Measurements from ENCODE around the gene DPT. TPM values are rescaled to one million over a fixed set of nuclear protein-coding genes. Genes with fewer than 3 reads are reported as not detected.

DPT gene
- total RNA-seq, 4 donors from 2014 or later: 147 to 298 (median 275) TPM

DNA sequence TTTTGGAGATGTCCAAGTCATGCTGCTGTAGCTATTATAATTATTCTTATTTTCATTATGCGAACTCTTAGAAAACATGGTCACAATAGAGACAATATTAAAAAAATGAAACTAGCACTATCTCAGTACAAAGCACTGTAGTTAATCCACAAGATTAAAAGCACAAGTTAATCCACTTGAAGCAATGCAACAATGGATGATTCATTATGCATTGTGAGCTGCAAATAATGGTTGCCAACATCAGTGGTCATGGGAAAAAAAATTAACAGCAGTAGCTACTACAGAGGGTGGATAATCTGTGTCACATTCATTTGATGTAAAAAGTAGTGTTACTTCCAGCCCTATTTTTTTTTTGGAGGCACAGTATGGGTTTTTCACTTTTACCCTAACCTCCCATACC is 56.7 kb downstream of the DPT start:
- TF ChIP-seq, protein P1, sequence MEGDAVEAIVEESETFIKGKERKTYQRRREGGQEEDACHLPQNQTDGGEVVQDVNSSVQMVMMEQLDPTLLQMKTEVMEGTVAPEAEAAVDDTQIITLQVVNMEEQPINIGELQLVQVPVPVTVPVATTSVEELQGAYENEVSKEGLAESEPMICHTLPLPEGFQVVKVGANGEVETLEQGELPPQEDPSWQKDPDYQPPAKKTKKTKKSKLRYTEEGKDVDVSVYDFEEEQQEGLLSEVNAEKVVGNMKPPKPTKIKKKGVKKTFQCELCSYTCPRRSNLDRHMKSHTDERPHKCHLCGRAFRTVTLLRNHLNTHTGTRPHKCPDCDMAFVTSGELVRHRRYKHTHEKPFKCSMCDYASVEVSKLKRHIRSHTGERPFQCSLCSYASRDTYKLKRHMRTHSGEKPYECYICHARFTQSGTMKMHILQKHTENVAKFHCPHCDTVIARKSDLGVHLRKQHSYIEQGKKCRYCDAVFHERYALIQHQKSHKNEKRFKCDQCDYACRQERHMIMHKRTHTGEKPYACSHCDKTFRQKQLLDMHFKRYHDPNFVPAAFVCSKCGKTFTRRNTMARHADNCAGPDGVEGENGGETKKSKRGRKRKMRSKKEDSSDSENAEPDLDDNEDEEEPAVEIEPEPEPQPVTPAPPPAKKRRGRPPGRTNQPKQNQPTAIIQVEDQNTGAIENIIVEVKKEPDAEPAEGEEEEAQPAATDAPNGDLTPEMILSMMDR (IDR thresholded peaks at IDR 0.05): no peak
- no peak for ATAC-seq (ENCODE audit: low FRiP score)
- no peak for DNase-seq (ENCODE audit: low spot score)

- DNase-seq (ENCODE audit: low spot score) (no peak), ATAC-seq (ENCODE audit: low FRiP score) (no peak)
- TF ChIP-seq, protein P1 (IDR thresholded peaks at IDR 0.05): no peak
These were observed 57.2 kb downstream of the DPT start for GRCh38 chr1:168671782-168672181.

DNA sequence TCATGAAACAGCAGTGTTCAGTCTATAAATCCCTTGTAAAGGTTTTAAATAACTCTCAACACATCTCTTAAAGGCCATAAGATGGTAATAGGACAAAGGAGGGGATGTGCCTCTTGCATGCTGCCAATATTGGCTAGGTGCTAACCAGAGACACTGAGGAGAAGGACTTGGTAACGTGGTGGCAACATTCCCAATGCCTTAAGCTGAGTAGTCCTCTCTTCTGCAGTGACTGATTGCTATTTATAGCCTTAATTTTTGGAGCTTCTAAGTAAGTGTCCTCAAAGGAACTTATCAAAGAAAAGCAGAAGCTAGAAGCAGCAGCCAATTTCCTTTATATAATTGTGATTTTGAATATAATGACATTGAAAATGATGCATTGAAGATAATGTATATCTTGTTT is 63.0 kb downstream of the DPT start:
- TF ChIP-seq, protein P1 (IDR thresholded peaks at IDR 0.05): no peak
- DNase-seq (ENCODE audit: low spot score) (no peak), ATAC-seq (ENCODE audit: low FRiP score) (no peak)

DNA sequence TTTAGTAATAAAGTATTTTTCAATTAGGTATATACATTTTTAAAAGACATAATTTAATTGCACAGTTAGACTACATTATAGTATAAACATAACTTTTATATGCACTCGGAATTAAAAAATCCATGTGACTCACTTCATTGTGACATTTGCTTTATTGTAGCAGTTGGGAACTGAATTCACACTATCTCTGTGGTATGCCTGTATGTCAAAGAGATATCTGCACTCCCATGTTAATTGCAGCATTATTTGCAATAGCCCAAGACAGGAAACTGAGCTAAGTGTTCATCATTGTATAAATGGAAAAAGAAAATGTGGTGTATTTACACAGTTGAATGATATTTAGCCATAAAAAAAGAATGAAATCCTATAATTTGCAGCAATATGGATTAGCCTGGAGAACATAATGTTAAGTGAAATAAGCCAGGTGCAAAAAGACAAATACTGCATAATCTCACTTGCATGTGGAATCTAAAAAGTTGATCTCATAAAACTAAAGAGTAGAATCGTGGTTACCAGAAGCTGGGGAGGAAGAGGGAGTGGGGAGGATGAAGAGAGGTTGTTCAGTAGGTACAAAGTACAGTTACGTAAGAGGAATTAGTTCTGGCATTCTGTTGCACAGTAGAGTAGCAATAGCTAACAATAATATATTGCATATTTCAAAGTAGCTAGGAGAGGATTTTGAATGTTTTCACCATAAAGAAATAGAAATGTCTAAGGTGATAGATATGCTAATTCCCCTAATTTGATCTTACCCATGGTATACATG is 64.8 kb downstream of the DPT start:
- ATAC-seq (ENCODE audit: low FRiP score): no peak
- TF ChIP-seq, protein P1 (IDR thresholded peaks at IDR 0.05): no peak
- no peak for DNase-seq (ENCODE audit: low spot score)

DNA sequence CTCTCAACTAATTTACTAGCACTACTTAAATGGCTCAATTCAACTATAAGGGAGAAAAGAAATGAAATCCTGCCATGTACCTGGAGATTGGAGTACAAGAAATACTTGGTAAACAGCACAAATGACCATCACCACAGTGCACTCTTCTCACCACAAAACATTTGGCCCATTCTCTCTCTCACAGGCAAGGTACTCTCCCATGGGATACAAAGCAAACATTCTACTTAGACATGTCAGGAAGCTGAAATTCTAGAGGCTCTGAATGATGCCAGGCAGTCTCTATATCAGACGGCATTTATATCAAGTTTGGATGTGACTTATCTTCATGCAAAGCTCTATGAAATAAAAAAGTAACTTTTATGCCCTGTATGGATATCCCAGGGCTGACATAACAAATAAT is 72.5 kb downstream of the DPT start:
- DNase-seq (ENCODE audit: low spot score) (no peak), ATAC-seq (ENCODE audit: low FRiP score) (no peak)
- TF ChIP-seq, protein P1 (IDR thresholded peaks at IDR 0.05): no peak

GRCh38 chr1:168654198-168654915 is 74.6 kb downstream of the DPT start:
- TF ChIP-seq, protein P1 (IDR thresholded peaks at IDR 0.05): no peak
- no peak for ATAC-seq (ENCODE audit: low FRiP score)
- DNase-seq (ENCODE audit: low spot score): no peak

DNA sequence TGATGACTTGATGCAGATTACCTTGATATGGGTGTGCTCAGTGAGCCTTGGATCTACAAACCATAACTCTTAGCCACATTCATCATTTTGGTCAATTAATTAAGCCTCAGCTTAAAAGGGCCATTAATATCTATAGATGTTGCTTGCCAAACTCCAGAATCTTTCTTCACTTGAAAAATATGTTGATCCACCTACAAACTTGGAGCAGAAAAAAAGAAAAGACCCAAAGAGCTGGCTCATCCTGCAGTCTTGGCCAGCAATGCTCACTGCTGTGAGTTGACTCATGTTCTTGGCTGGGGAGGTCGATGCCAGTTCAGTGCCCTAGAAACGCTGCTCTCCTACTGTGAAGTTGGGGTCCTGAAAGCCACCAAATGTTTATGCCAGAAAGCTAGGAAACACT is 75.4 kb downstream of the DPT start:
- TF ChIP-seq, protein P1 (IDR thresholded peaks at IDR 0.05): no peak
- ATAC-seq (ENCODE audit: low FRiP score) (peak; percentile 88), DNase-seq (ENCODE audit: low spot score) (no peak)
